GM18870 (cell line): ENCODE measurements around the gene ZCCHC17.
A peak's percentile ranks its signal among the peaks of the same experiment; 100 is the strongest.
"Not testable (repeated sequence)": the region's sequence is repeated elsewhere in the genome, so short reads cannot be mapped to it uniquely, and the experiment has no call there.

ENCODE experiments used
- ATAC-seq: cut with Tn5 transposase; IDR thresholded peaks from one replicate; pipeline ENCODE4 v1.9.1; 2021; ENCODE audit warnings: moderate library complexity; ENCODE audit not compliant: unreplicated experiment

ZCCHC17 gene, protein sequence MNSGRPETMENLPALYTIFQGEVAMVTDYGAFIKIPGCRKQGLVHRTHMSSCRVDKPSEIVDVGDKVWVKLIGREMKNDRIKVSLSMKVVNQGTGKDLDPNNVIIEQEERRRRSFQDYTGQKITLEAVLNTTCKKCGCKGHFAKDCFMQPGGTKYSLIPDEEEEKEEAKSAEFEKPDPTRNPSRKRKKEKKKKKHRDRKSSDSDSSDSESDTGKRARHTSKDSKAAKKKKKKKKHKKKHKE

DNA sequence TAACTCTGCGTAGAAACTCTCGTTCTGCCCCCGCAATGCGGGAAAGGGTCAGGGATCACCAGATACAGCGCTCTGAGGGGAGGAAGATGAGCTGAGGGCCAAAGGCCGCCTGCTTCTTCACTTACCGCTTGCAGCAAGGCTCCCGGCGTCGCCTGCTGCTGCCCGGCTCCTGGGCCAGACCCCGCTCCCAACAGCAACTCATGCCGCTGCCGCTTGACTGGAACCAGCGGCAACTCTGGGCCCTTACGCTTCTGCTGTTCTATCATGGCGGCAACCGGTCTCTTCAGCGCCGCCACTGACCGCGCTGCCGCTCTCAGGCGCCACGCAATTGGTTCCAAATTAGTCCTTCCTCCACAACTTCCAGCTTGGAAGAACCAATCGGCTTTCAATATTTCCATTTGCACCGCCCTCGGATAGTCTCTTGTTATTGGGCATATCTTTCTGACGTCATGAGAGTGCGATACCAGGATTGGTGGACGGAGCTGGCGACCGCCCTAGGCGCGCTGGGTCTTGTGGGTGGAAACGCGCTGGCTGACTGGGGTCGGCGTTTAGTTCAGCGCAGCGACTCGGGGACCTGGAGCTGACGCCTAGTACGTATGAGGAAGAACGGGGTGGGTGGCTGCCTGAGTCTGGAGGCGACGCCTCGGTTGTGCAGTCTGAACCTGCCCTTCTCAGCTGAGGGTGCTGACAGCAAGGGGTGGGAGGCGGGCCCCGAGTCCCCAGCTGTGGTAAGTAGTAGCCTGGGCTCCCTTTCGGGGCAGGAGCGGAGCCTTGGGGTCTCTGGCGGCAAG lies at the start of gene ZCCHC17, which contains the start of gene SNRNP40:
Gene ZCCHC17, plus strand, starts transcription at position 547 of the 791 bp plus-strand sequence. CDS start 13,067 bp downstream, outside the sequence.
Gene SNRNP40, minus strand, starts transcription at position 303 of the 791 bp plus-strand sequence. Its CDS starts 37 bp downstream, at position 266.
- peak; percentile 95 for ATAC-seq

GRCh38 chr1:31248276-31248675 lies 48.6 kb upstream of the ZCCHC17 start:
- ATAC-seq, result no peak

DNA sequence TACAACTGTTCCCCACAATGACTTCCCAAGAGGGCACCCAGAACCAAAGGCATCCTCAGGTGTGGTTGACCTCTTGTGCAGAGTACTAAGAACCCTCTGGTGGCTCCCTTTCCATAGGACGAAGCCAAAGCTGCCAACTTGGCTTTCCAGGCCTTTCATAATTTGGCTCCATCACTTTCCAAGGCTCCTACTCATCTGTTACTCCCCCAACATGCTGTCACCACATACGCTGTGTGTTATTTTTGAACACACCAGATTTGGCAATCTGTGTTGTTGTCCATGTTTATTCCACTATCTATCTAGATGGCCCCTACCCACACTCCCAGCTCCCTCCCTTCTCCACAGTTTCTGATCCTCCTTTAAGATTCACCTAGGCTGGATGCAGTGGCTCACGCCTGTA lies 47.0 kb upstream of the ZCCHC17 start:
- no peak for ATAC-seq

- no peak for ATAC-seq
Observed at GRCh38 chr1:31257213-31257612, 39.6 kb upstream of the ZCCHC17 start.

GRCh38 chr1:31258581-31258980 lies 38.3 kb upstream of the ZCCHC17 start:
- no peak for ATAC-seq

DNA sequence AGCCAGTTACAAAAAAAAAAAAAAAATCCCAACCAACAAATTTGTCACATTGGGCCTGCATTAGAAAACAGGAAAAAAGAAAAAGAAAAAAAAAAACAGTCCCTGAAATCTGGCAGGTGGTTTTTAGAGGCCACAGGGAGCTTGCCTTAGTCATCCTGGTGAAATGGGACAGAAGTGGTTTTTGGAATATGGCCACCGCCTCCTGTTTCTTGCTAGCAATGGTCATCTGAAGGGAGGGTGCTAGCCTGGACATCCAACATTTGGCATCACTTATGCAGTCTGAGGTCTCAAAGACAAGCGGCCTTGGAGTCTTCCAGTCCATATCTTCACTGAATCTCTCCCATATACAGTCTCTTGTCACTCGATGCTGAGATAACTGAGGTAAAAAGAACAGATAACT lies 37.1 kb upstream of the ZCCHC17 start:
- ATAC-seq, result no peak

DNA sequence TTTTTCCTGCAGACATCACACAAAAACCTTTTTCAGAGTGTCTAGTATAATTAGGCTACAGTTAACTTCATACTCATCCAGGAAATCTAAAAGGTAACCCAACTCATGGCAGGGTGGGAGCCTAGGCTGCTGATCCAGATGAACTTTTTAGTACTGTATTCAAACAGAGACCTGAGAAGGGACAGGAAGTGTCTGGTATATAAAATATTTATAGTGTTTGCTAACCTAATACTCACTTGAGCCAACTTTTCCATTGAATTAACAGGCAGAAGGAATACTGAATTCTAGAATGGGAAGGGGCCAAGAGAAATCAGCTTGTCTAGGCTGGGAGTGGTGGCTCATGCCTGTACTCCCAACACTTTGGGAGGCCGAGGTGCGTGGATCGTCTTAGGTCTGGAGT lies 34.9 kb upstream of the ZCCHC17 start:
- no peak for ATAC-seq

GRCh38 chr1:31262393-31262792 lies 34.4 kb upstream of the ZCCHC17 start:
- not testable (repeated sequence) for ATAC-seq

- no peak for ATAC-seq
Observed at GRCh38 chr1:31263408-31263807, 33.4 kb upstream of the ZCCHC17 start.

GRCh38 chr1:31264790-31265386 lies 31.9 kb upstream of the ZCCHC17 start:
- no peak for ATAC-seq

DNA sequence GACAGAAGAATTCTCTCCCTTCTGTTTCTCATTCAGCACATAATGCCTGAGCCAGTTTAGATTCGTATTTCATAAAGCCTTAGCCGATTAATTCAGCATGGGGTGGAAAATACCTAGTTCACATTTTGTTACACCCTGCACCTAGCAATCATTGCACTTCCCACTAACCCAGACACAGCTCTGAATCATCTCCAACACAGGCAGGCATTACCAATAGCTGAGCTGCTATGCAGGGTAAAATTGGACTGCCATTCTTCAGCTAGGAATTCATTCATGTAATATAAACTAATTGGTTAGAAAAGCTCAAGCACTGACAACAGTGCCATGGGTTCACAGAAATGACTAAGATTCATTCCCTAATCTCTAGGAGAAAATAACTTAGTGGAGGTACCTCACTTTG lies 30.3 kb upstream of the ZCCHC17 start:
- no peak for ATAC-seq

- no peak for ATAC-seq
Observed at GRCh38 chr1:31272369-31272768, 24.5 kb upstream of the ZCCHC17 start.

DNA sequence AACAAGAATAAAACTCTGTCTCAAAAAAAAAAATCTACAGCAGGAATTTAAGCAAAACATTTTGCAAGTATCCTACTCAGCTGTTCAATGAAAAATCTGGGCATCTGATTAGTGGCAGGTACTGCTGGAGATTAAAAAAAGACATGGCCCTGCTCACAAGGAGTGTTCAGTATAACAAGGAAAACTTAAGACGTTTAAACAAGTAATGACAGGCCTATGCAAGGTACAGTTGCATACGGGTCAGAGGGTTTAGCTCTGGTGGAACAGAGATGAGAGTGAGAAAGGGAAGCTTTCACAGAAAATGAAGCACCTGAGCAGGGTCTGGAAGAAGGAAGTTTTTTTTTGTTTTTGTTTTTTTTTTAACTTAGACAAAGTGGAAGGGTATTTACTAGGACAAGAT lies 23.2 kb upstream of the ZCCHC17 start:
- no peak for ATAC-seq

DNA sequence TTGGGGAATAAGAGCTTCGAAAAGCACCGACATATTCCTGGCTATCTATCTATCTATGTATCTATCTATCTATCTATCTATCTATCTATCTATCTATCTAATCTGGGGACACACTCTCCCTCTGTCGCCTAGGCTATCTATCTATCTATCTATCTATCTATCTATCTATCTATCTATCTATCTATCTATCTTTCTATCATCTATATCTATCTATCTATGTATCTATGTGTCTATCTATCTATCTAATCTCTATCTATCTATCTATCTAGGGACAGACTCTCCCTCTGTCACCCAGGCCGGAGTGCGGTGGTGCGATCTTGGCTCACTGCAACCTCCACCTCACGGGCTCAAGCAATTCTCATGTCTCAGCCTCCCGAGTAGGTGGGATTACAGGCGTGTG lies 14.4 kb upstream of the ZCCHC17 start:
- ATAC-seq, result not testable (repeated sequence)

DNA sequence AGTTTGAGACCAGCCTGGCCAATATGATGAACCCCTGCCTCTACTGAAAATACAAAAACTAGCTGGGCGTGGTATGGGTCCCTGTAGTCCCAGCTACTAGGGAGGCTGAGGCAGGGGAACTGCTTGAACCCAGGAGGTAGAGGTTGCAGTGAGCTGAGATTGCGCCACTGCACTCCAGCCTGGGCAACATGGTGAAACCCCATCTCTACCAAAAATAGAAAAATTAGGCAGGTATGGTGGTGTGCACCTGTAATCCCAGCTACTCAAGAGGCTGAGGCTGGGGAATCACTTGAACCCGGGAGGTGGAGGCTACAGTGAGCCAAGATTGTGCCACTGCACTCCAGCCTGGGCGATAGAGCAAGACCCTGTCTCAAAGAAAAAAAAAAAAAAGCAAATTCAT lies 9.0 kb upstream of the ZCCHC17 start:
- not testable (repeated sequence) for ATAC-seq

GRCh38 chr1:31289021-31289420 lies 7.8 kb upstream of the ZCCHC17 start:
- no peak for ATAC-seq

- no peak for ATAC-seq
Observed at GRCh38 chr1:31295874-31296485, 852 bp upstream of the ZCCHC17 start.

DNA sequence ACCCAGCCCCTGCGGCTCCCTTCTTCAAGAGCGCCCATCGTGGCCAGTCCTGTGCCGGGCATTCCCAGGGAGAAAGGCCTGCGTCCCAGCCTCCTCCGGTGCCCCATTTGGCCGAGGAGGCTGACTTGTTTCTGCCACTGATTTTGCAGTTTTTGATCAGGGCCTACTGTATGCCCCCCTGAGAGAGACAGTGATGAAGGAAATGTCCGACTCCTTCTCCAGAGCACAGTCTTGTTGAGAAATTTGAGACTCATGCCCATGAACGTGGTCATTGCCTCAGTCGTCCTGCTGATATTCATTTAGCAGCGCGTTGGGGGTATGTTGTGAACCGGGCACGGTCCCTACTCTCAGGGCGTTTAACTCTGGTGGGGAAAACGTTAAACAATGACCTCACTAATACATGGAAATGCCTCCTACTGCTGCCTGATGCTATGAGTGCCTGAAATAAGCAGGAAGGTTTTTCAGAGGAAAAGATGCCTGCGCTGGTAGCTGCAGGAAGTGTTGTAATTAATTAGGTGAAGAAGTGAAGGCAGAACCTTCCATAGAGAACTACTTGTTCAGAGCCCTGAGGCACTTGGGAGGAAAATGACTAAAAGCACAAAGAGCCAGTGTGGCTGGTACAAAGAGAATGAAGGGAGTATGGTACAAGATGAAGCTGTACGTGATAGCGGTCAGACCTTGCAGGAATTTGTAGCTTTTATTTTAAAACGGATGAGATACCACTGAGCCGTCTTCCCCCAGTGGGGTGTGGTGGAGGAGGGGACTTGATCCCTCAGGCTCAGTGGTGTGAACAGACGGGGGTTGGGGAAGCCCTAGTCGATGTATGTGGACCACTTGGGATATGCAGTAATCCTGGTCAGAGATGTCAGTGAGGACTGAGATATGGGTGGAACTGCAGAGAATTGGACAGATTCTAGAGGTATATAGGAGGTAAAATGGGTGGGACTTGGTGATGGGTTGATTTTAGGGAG lies 730 bp downstream of the ZCCHC17 start:
- peak; percentile 0 for ATAC-seq

- ATAC-seq, result no peak
Observed at GRCh38 chr1:31299365-31299764, 2.5 kb downstream of the ZCCHC17 start.

DNA sequence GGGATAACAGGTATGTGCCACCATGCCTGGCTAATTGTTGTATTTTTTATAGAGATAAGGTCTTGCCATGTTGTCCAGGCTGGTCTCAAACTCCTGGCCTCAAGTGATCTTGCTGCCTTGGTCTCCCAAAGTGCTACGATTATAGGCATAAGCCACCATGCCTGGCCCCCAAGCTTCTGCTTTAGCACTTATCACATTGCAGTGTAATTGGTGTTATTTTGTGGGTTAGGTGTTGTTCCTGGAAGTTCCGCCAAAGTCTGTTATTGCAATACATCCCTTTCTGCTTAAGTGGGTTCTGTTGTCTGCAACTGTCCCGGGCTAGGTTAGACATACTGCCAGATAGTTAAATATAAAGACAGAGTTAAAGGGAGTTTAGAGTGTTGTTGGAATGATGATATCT lies 3.4 kb downstream of the ZCCHC17 start:
- no peak for ATAC-seq
